ENCODE data around the gene CNOT10.

Gene CNOT10

GRCh38 chr3:32817257-32817557 is 132.2 kb downstream of the CNOT10 start:
- in situ Hi-C loops (cut with MboI; ENCODE audit: low sequenced_read_pairs): no loop called here

- in situ Hi-C loops (cut with MboI; ENCODE audit: low sequenced_read_pairs): no loop called here
Measured at GRCh38 chr3:32817558-32818228, 132.7 kb downstream of the CNOT10 start, which contains the start of gene TRIM71. Gene TRIM71 (plus strand): TSS chr3:32817997. CDS start chr3:32818081, 84 bp downstream.

DNA sequence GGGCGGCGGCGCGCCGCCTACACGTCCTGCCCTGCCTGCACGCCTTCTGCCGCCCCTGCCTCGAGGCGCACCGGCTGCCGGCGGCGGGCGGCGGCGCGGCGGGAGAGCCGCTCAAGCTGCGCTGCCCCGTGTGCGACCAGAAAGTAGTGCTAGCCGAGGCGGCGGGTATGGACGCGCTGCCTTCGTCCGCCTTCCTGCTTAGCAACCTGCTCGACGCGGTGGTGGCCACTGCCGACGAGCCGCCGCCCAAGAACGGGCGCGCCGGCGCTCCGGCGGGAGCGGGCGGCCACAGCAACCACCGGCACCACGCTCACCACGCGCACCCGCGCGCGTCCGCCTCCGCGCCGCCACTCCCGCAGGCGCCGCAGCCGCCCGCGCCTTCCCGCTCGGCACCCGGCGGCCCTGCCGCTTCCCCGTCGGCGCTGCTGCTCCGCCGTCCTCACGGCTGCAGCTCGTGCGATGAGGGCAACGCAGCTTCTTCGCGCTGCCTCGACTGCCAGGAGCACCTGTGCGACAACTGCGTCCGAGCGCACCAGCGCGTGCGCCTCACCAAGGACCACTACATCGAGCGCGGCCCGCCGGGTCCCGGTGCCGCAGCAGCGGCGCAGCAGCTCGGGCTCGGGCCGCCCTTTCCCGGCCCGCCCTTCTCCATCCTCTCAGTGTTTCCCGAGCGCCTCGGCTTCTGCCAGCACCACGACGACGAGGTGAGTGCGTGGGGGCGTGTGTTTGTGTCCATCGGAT is 133.4 kb downstream of the CNOT10 start:
- in situ Hi-C loops (cut with MboI; ENCODE audit: low sequenced_read_pairs): no loop called here

DNA sequence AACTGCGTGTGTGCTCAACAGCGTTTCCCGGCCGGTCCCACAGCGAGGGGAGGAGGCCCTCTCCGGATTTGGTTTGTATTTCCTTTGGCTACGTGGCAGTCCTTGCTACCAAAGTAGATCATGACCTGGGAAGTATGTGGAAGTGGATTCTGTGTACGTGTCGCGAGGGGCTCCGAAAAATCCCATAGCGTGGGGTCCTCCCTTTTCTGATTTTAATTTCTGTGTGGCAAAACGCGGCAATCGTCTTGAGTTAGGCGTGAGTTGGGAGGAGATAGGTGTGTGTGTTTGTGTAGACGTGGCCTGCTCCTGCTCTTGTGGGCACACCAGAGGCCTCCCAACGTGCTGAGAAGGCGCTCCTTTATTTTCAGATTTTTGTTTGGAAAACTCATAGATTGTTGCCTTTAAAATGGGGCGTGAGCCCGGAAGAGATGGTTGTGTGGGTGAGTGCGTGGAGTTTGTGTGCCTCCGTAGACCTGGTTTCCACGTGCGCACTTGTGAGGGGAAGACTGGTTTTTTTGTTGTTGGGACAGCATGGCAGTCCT is 134.1 kb downstream of the CNOT10 start:
- in situ Hi-C loops (cut with MboI; ENCODE audit: low sequenced_read_pairs): no loop called here

DNA sequence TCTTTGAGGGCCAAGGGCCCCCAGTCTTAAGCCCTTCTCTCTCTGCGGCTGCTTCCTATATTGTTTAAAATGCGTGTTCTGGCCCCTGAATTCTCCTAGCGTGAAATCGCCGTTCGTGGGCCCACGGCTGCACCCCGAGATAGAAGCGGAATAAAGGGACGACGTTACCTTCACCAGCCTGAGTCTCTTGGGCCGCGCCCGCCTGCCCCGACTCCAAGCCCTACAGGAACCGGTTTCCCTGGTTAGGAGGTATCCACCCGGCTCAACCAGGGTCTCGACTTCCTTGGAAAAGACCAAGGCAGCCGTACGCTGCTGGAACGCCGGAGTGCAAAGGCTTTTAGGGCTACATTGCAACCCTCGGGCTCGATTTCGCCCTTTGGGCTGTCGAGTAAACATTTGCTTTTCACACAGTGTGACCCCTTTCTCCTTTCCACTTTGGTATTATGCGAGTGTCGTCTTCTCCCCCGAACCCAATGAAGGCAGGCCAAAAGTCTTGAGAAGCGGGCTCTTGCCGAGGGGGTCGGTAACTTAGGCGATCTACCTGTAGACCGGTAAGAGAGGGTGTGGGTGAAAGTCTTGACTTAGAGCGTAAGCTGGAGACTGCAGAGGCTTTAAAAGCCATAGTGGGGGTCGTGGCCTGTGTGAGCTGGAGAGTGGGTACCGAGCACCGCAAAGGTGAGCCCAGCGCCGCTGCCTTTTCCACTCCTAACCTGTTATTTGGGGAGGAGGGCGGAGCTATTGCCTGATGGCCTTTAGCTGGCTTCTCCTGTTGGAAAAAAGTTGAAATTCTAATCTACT is 134.8 kb downstream of the CNOT10 start:
- in situ Hi-C loops (cut with MboI; ENCODE audit: low sequenced_read_pairs): no loop called here

GRCh38 chr3:32820430-32820829 is 135.4 kb downstream of the CNOT10 start:
- in situ Hi-C loops (cut with MboI; ENCODE audit: low sequenced_read_pairs): no loop called here

- in situ Hi-C loops (cut with MboI; ENCODE audit: low sequenced_read_pairs): no loop called here
Measured at GRCh38 chr3:32820971-32821685, 136.1 kb downstream of the CNOT10 start.

GRCh38 chr3:32821686-32822296 is 136.8 kb downstream of the CNOT10 start:
- in situ Hi-C loops (cut with MboI; ENCODE audit: low sequenced_read_pairs): no loop called here

- in situ Hi-C loops (cut with MboI; ENCODE audit: low sequenced_read_pairs): no loop called here
Measured at GRCh38 chr3:32822609-32823498, 137.9 kb downstream of the CNOT10 start.

Measured in HL-60/S4 treated with retinoic acid at 250 ng/mL for 4 days and 3 days (cell line).